ENCODE results near the gene OPCML. TPM values are rescaled to one million over a fixed set of nuclear protein-coding genes. Genes with fewer than 3 reads are reported as not detected.

OPCML gene
- total RNA-seq, 1 experiment from 2014 or later: not detected

- in situ Hi-C loops (cut with HindIII; ENCODE audit: low pct_unique_long_range_greater_than_20kb, low sequenced_read_pairs): no loop called here
- no TSS peak for BruUV-seq (replicated peaks)
- no peak for DNase-seq (ENCODE audit: low read depth, low spot score)
- ChIA-PET CTCF (no interaction called here), POLR2A (no interaction called here)
- intact Hi-C loops (cut with micrococcal nuclease; ENCODE audit: unreplicated experiment): no loop called here
- Histone ChIP-seq H3K36me3 (ENCODE audit: control insufficient read depth, insufficient read depth, low read length) (no peaks in the 10 kb centered on the region), H3K9me3 (ENCODE audit: control insufficient read depth, insufficient read depth, low read depth, low read length) (no peaks in the 10 kb centered on the region), H3K27me3 (ENCODE audit: control insufficient read depth, insufficient read depth, low read length) (peaks cover 5% of the 10 kb centered on the region), H3K4me1 (ENCODE audit: control insufficient read depth, insufficient read depth, low read length) (no peaks in the 10 kb centered on the region), H3K27ac (ENCODE audit: low read length) (no peak overlapping the region), H3K4me3 (ENCODE audit: low read depth in 2 of 2, low read length in 2 of 2) (no peak overlapping the region)
- TF ChIP-seq POLR2AphosphoS5 (IDR thresholded peaks at IDR 0.05; ENCODE audit: low read depth, low read length) (no peak), SIN3A (IDR thresholded peaks at IDR 0.05; ENCODE audit: borderline replicate concordance, insufficient read depth, low read depth, low read length) (no peak)
- ATAC-seq: no peak
Measured at GRCh38 chr11:133503236-133503635, 29.1 kb downstream of the OPCML start.

GRCh38 chr11:133501643-133502539 lies 30.4 kb downstream of the OPCML start:
- in situ Hi-C loops (cut with HindIII; ENCODE audit: low pct_unique_long_range_greater_than_20kb, low sequenced_read_pairs) (no loop called here), intact Hi-C loops (cut with micrococcal nuclease; ENCODE audit: unreplicated experiment) (no loop called here)
- Histone ChIP-seq H3K27me3 (ENCODE audit: control insufficient read depth, insufficient read depth, low read length) (peaks cover 5% of the 10 kb centered on the region), H3K36me3 (ENCODE audit: control insufficient read depth, insufficient read depth, low read length) (no peaks in the 10 kb centered on the region), H3K4me3 (ENCODE audit: low read depth in 2 of 2, low read length in 2 of 2) (no peak overlapping the region), H3K4me1 (ENCODE audit: control insufficient read depth, insufficient read depth, low read length) (no peaks in the 10 kb centered on the region), H3K9me3 (ENCODE audit: control insufficient read depth, insufficient read depth, low read depth, low read length) (no peaks in the 10 kb centered on the region), H3K27ac (ENCODE audit: low read length) (no peak overlapping the region)
- no peak for TF ChIP-seq TCF7L2 (IDR thresholded peaks at IDR 0.05; ENCODE audit: low read depth, low read length)
- TF ChIP-seq REST (IDR thresholded peaks at IDR 0.05; ENCODE audit: insufficient read depth in 1 of 2, low read depth in 2 of 2, low read length in 1 of 2): no peak
- TF ChIP-seq SIN3A (IDR thresholded peaks at IDR 0.05; ENCODE audit: borderline replicate concordance, insufficient read depth, low read depth, low read length): no peak
- TF ChIP-seq POLR2AphosphoS5 (IDR thresholded peaks at IDR 0.05; ENCODE audit: low read depth, low read length): no peak
- CTCF ChIA-PET: no interaction called here
- ATAC-seq: no peak
- no TSS peak for BruUV-seq (replicated peaks)
- DNase-seq (ENCODE audit: low read depth, low spot score): no peak
- POLR2A ChIA-PET: no interaction called here

GRCh38 chr11:133500936-133501335 lies 31.4 kb downstream of the OPCML start:
- no peak for DNase-seq (ENCODE audit: low read depth, low spot score)
- Histone ChIP-seq H3K9me3 (ENCODE audit: control insufficient read depth, insufficient read depth, low read depth, low read length) (no peaks in the 10 kb centered on the region), H3K4me3 (ENCODE audit: low read depth in 2 of 2, low read length in 2 of 2) (no peak overlapping the region), H3K27me3 (ENCODE audit: control insufficient read depth, insufficient read depth, low read length) (peaks cover 5% of the 10 kb centered on the region), H3K4me1 (ENCODE audit: control insufficient read depth, insufficient read depth, low read length) (no peaks in the 10 kb centered on the region), H3K27ac (ENCODE audit: low read length) (no peak overlapping the region), H3K36me3 (ENCODE audit: control insufficient read depth, insufficient read depth, low read length) (no peaks in the 10 kb centered on the region)
- ChIA-PET CTCF (no interaction called here), POLR2A (no interaction called here)
- intact Hi-C loops (cut with micrococcal nuclease; ENCODE audit: unreplicated experiment): no loop called here
- no peak for ATAC-seq
- BruUV-seq (replicated peaks): no TSS peak
- in situ Hi-C loops (cut with HindIII; ENCODE audit: low pct_unique_long_range_greater_than_20kb, low sequenced_read_pairs): no loop called here
- no peak for TF ChIP-seq SIN3A (IDR thresholded peaks at IDR 0.05; ENCODE audit: borderline replicate concordance, insufficient read depth, low read depth, low read length)
- TF ChIP-seq TCF7L2 (IDR thresholded peaks at IDR 0.05; ENCODE audit: low read depth, low read length): no peak
- TF ChIP-seq CTCF (IDR thresholded peaks at IDR 0.05): no peak
- no peak for TF ChIP-seq REST (IDR thresholded peaks at IDR 0.05; ENCODE audit: insufficient read depth in 1 of 2, low read depth in 2 of 2, low read length in 1 of 2)
- no peak for TF ChIP-seq POLR2AphosphoS5 (IDR thresholded peaks at IDR 0.05; ENCODE audit: low read depth, low read length)
